ENCODE data around the gene SRP14.
A peak's percentile ranks its signal among the peaks of the same experiment; 100 is the strongest.

The SRP14 gene

DNA sequence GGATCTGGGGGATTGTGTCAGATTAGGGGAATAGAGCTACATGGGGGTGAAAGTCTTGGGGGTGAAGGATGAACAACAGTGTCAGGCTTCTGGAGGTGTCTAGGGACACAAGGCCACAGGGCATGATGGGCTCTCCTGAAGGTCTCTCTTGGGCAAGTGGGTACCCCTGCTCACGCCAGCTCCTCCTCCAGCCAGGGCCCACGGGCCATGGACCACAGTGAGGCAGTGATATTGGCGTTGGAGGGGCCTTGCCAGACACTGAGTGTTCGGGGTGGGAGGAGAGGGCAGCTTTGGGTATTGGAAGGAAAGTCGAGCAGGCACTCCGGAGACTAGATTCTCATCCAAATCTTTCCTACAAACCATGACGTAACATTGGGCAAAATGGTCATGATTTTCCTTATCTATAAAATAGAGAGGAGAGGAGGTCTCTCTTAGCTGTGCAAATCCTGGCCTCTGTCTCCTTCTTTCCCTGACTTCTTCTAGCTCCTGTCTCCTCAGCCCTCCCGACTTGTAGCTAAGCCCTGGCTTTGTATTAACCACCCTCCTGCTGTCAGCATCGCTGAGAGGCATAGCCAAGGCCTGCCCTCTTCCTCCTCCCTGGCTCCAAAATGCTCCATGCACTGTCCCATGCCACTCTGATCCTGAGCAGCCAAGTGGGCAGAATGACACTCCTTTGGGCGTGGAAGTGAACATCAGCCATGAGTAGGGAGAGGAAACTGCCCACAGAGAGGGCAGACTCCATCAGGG lies 24.0 kb upstream of the SRP14 start:
- peak; percentile 1; the same call in 1 of the 3 replicates for ATAC-seq (ENCODE audit: low read depth)
- Histone ChIP-seq H3K4me1 (ENCODE audit: insufficient read depth, poor library complexity, severe bottlenecking) (peaks cover 35% of the 10 kb centered on the region), H3K9me3 (ENCODE audit: severe bottlenecking) (no peaks in the 10 kb centered on the region), H3K36me3 (ENCODE audit: low read depth) (no peaks in the 10 kb centered on the region), H3K27me3 (ENCODE audit: insufficient read depth, poor library complexity, severe bottlenecking) (no peaks in the 10 kb centered on the region), H3K27ac (ENCODE audit: poor library complexity, severe bottlenecking) (peak overlapping the region; percentile 48), H3K4me3 (ENCODE audit: severe bottlenecking) (no peak overlapping the region)
- TF ChIP-seq, protein P1, sequence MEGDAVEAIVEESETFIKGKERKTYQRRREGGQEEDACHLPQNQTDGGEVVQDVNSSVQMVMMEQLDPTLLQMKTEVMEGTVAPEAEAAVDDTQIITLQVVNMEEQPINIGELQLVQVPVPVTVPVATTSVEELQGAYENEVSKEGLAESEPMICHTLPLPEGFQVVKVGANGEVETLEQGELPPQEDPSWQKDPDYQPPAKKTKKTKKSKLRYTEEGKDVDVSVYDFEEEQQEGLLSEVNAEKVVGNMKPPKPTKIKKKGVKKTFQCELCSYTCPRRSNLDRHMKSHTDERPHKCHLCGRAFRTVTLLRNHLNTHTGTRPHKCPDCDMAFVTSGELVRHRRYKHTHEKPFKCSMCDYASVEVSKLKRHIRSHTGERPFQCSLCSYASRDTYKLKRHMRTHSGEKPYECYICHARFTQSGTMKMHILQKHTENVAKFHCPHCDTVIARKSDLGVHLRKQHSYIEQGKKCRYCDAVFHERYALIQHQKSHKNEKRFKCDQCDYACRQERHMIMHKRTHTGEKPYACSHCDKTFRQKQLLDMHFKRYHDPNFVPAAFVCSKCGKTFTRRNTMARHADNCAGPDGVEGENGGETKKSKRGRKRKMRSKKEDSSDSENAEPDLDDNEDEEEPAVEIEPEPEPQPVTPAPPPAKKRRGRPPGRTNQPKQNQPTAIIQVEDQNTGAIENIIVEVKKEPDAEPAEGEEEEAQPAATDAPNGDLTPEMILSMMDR (IDR thresholded peaks at IDR 0.05; ENCODE audit: poor library complexity, severe bottlenecking) = no peak
- no peak for DNase-seq (ENCODE audit: low spot score)

DNA sequence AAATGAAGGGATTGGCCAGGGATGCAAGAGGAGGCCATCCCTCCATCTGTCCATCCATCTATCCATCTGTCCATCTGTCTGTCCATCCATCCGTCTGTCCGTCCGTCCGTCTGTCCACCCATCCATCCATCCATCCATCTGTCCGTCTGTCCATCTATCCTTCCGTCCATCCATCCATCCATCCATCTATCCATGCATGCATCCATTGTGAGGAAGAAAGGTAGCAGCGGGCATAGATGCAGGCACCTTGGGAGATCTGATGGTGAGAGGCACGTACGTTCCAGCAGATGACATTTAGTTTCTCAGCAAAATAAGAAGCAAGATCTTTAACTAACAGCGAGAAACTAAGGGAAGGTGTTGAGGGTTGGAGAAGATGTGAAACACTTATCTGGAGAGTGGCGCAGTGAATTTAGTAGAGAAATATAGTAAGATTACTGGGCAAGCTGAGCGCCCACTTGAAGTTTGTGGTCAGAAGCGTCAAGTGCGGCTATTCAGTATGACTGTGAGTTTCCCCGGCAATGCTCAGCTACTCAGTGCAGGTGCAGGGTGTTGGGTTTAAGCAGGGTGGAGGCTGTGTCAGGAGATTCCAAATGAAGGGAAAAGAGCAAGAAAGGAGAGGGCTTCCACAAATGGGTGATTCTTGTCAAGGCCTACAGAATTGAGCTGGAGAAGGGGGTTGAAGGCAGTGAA lies 22.4 kb upstream of the SRP14 start:
- Histone ChIP-seq H3K4me3 (ENCODE audit: severe bottlenecking) (no peak overlapping the region), H3K27ac (ENCODE audit: poor library complexity, severe bottlenecking) (no peak overlapping the region), H3K9me3 (ENCODE audit: severe bottlenecking) (no peaks in the 10 kb centered on the region), H3K27me3 (ENCODE audit: insufficient read depth, poor library complexity, severe bottlenecking) (no peaks in the 10 kb centered on the region), H3K4me1 (ENCODE audit: insufficient read depth, poor library complexity, severe bottlenecking) (peaks cover 28% of the 10 kb centered on the region), H3K36me3 (ENCODE audit: low read depth) (no peaks in the 10 kb centered on the region)
- TF ChIP-seq, protein P1 (IDR thresholded peaks at IDR 0.05; ENCODE audit: poor library complexity, severe bottlenecking) = no peak
- ATAC-seq (ENCODE audit: low read depth) (no peak), DNase-seq (ENCODE audit: low spot score) (peak; percentile 29)

DNA sequence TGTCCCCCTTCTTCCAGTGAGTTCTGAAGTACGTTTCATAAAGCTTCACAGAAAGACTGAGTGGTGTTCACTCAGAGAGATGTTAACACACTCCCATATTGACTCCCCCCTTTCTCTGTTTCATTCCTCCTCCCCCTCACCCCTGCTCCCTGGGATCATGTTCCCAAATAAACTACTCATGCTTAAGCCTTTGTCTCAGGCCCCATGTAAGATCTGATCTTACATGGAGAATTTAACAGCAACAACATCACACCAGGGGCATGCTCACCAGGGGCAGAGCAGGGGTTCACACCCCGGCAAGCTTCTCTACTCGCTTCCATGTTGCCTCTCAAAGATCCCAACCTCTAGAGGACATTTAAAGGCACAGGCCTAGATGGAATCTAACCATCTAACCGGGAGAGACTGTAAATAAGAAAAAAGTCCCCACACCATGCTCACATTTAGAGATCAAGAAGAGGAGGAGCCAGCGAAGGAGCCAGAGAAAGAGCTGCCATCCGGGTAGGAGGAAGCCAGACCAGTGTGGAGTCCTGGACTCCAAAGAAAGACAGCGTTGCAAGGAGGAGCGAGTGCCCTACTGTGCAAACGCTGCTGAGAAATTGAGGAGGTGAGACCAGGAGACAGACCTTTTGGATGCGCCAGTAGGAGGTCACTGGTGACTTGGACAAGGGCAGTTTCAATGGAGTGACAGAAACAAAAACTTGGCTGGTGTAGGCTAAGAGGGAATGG lies 21.4 kb upstream of the SRP14 start:
- Histone ChIP-seq H3K4me1 (ENCODE audit: insufficient read depth, poor library complexity, severe bottlenecking) (peaks cover 28% of the 10 kb centered on the region), H3K4me3 (ENCODE audit: severe bottlenecking) (no peak overlapping the region), H3K9me3 (ENCODE audit: severe bottlenecking) (no peaks in the 10 kb centered on the region), H3K27me3 (ENCODE audit: insufficient read depth, poor library complexity, severe bottlenecking) (no peaks in the 10 kb centered on the region), H3K27ac (ENCODE audit: poor library complexity, severe bottlenecking) (no peak overlapping the region), H3K36me3 (ENCODE audit: low read depth) (no peaks in the 10 kb centered on the region)
- ATAC-seq (ENCODE audit: low read depth) = no peak
- DNase-seq (ENCODE audit: low spot score) = peak; percentile 30
- TF ChIP-seq, protein P1 (IDR thresholded peaks at IDR 0.05; ENCODE audit: poor library complexity, severe bottlenecking) = no peak

DNA sequence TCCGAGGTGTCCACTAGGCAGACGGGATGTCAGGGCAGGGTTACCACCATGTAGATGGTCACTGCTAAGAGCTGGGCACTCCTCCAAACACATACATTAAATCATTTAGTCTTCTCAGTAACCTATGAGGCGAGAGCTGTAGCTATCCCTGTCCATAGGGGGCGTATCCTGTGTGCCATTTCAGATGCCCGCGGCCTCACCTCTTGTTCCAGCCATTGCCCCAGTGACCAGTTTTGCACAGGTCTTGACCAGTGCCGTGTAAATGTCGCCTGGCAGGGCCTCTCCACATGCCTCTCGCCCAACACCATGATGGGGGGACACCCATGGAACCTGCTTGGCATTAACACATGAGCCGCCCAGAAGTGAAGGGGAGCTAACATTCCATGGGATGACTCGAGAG lies 20.8 kb upstream of the SRP14 start:
- Histone ChIP-seq H3K27ac (ENCODE audit: poor library complexity, severe bottlenecking) (no peak overlapping the region), H3K27me3 (ENCODE audit: insufficient read depth, poor library complexity, severe bottlenecking) (no peaks in the 10 kb centered on the region), H3K4me3 (ENCODE audit: severe bottlenecking) (no peak overlapping the region), H3K36me3 (ENCODE audit: low read depth) (no peaks in the 10 kb centered on the region), H3K9me3 (ENCODE audit: severe bottlenecking) (no peaks in the 10 kb centered on the region), H3K4me1 (ENCODE audit: insufficient read depth, poor library complexity, severe bottlenecking) (peaks cover 34% of the 10 kb centered on the region)
- TF ChIP-seq, protein P1 (IDR thresholded peaks at IDR 0.05; ENCODE audit: poor library complexity, severe bottlenecking) = no peak
- ATAC-seq (ENCODE audit: low read depth) (no peak), DNase-seq (ENCODE audit: low spot score) (peak; percentile 56)
